Tibial nerve (tissue), 4 donors: ENCODE data around the gene DGKA.

ENCODE experiments used
- EP300 ChIP-seq, 2 donors: sonication (generic); formaldehyde crosslinking; IDR thresholded peaks; one replicate each; pipeline ENCODE4 v1.6.1; 2017; ENCODE audit warnings: antibody characterized with exemption in 2 of 2, mild to moderate bottlenecking in 1 of 2
- POLR2A ChIP-seq, 2 donors: fragments of 450-650 bp; IDR thresholded peaks; one replicate each; pipeline ENCODE4 v1.6.1; 2017; ENCODE audit warnings: antibody characterized with exemption in 2 of 2, mild to moderate bottlenecking in 2 of 2, moderate library complexity in 2 of 2
- TF ChIP-seq, protein P1 (sequence below), 5 experiments: fragments of 200-600 bp in 3 of 5; fragments of 450-650 bp in 2 of 5; sonication (generic) in 3 of 5; IDR thresholded peaks; one replicate each; pipeline ENCODE4 v1.5.1; 2016 to 2019; ENCODE audit warnings: antibody characterized with exemption in 5 of 5, mild to moderate bottlenecking in 3 of 5, moderate library complexity in 2 of 5

DNA sequence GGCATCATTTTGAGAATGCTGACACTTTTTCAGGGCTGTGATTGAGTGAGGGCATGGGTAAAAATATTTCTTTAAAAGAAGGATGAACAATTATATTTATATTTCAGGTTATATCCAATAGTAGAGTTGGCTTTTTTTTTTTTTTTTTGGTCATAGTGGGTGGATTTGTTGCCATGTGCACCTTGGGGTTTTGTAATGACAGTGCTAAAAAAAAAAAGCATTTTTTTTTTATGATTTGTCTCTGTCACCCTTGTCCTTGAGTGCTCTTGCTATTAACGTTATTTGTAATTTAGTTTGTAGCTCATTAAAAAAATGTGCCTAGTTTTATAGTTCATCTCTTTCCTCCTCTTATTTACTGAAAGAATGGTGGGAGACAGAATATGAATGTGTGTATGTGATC lies 41.5 kb downstream of the DGKA start:
- TF ChIP-seq, protein P1, sequence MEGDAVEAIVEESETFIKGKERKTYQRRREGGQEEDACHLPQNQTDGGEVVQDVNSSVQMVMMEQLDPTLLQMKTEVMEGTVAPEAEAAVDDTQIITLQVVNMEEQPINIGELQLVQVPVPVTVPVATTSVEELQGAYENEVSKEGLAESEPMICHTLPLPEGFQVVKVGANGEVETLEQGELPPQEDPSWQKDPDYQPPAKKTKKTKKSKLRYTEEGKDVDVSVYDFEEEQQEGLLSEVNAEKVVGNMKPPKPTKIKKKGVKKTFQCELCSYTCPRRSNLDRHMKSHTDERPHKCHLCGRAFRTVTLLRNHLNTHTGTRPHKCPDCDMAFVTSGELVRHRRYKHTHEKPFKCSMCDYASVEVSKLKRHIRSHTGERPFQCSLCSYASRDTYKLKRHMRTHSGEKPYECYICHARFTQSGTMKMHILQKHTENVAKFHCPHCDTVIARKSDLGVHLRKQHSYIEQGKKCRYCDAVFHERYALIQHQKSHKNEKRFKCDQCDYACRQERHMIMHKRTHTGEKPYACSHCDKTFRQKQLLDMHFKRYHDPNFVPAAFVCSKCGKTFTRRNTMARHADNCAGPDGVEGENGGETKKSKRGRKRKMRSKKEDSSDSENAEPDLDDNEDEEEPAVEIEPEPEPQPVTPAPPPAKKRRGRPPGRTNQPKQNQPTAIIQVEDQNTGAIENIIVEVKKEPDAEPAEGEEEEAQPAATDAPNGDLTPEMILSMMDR (IDR thresholded peaks at IDR 0.05) = no peak
- no peak for TF ChIP-seq POLR2A (IDR thresholded peaks at IDR 0.05)
- TF ChIP-seq EP300 (IDR thresholded peaks at IDR 0.05) = no peak
